Measurements from ENCODE around the gene CDC42EP3.

Gene CDC42EP3

DNA sequence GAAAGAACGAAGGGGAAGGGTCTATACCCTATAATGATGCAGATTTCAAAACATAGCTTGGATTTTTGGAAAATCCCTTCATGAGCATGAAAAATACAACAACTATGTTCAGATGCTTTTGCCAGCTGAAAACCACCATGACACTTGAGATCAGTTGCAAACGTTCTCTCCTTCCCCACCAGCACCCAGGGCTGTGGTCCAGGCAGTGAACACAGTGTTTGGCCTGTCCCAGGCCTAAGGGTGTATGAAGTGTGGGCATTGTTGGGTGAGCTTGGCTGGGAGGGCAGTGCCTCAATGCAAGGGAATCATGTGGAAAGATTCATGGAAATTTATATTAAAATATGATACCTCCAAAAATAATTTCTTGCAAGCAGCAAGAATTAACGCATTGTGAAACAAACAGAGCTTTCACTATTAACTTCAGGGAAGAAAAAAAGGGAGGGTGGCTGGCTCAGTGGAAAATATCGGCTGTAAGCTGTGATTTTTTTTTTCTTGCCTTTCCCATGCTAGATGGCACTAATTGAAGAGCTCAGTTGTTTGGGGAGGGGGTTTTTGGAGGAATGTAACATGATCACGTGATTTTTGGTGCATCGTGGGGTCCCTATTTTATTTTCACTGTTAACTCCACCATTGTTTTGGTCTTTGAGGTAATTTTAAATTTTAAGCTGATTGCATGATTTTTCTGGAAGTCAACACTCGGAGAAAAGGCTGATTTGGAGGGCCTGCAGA is 52.0 kb downstream of the CDC42EP3 start:
- Mint-ChIP-seq H3K4me1 (peaks cover 39% of the 10 kb centered on the region), H3K27ac (no peak overlapping the region), H3K4me3 (no peak overlapping the region), H3K36me3 (peaks cover 3% of the 10 kb centered on the region), H3K27me3 (no peaks in the 10 kb centered on the region), H3K9me3 (peaks cover 3% of the 10 kb centered on the region)
- DNase-seq = no peak
- CTCF ChIA-PET = interaction anchor here (0.9 kb wide), 1 partner anchor 13 kb away, joined by 3 read pairs; no protein-coding TSS in a partner anchor

DNA sequence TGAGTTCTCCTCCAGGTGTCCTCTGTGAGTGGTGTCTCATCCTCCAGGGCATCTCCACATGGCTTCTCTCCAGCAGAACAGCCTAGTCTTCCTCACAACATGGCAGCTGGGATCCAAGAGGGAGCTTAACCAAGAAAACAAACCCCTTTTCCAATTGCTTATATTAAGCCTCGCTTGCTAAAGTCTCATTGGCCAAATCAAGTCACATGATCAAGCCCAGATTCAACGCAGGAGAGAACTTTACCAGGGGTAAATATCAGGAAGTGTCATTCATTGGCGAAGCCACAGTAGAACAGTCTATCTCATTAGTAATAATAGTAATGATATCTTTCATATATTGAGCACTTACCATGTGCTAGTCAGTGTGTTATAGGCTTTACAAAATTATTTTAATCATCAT is 53.1 kb downstream of the CDC42EP3 start:
- no peaks in the 10 kb centered on the region for H3K27me3 Mint-ChIP-seq
- no peak overlapping the region for H3K4me3 Mint-ChIP-seq
- no peak overlapping the region for H3K27ac Mint-ChIP-seq
- peaks cover 33% of the 10 kb centered on the region for H3K4me1 Mint-ChIP-seq
- CTCF ChIA-PET = interaction anchor here (1.0 kb wide), 1 partner anchor 14 kb away, joined by 3 read pairs; no protein-coding TSS in a partner anchor
- peaks cover 3% of the 10 kb centered on the region for H3K9me3 Mint-ChIP-seq
- H3K36me3 Mint-ChIP-seq = peaks cover 3% of the 10 kb centered on the region
- DNase-seq = no peak

DNA sequence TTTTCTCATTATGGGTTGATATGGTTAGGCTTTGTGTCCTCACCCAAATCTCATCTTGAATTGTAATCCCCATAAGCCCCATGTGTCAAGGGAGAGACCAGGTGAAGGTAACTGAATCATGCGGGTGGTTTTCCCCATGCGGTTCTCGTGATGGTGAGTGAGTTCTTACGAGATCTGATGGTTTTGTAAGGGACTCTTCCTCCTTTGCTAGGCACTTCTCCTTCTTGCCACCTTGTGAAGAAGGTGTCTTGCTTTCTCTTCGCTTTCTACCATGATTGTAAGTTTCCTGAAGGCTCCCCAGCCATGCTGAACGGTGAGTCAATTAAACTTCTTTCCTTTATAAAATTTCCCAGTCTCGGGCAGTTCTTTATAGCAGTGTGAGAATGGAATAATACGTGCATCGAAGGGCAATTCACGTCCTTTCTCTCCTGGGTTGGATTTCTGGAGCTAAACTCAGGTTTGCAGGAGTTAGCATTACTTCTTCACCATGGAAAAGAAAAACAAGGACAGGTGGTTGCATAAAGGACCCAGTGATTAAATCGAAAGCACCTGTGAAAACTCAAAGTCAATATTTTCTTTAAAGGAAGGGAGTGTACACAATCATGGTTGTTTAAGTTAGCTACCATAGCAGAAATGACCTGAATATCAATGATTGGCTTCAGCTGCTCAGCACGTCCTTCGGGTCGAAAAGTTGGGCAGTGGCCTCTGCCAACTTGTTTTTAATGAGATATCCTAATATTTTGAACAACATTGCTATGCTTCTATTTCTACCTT is 54.1 kb downstream of the CDC42EP3 start:
- Mint-ChIP-seq H3K4me3 (no peak overlapping the region), H3K4me1 (peaks cover 33% of the 10 kb centered on the region), H3K9me3 (peaks cover 3% of the 10 kb centered on the region), H3K36me3 (peaks cover 3% of the 10 kb centered on the region), H3K27ac (peak overlapping the region; percentile 65), H3K27me3 (no peaks in the 10 kb centered on the region)
- CTCF ChIA-PET = no interaction called here
- DNase-seq = no peak

DNA sequence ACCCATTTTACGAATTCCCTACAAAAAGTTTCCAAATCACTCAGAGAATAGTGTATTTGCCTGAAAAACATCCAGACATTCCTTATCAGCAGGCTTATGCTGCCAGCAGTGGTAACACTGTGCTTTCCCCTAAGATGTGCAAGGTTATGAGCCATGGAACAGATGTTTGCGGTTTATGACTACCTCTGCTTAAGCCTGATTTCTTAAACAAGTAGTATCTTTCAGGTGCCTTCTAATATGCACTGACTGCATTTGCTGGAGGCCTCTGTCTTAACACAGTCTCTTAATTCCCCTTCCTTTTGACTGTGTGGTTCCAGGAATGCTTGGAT is 54.8 kb downstream of the CDC42EP3 start:
- no peak overlapping the region for H3K4me3 Mint-ChIP-seq
- peaks cover 3% of the 10 kb centered on the region for H3K36me3 Mint-ChIP-seq
- peaks cover 3% of the 10 kb centered on the region for H3K9me3 Mint-ChIP-seq
- CTCF ChIA-PET = no interaction called here
- H3K27ac Mint-ChIP-seq = peak overlapping the region; percentile 91
- H3K4me1 Mint-ChIP-seq = peaks cover 33% of the 10 kb centered on the region
- DNase-seq = no peak
- H3K27me3 Mint-ChIP-seq = no peaks in the 10 kb centered on the region

DNA sequence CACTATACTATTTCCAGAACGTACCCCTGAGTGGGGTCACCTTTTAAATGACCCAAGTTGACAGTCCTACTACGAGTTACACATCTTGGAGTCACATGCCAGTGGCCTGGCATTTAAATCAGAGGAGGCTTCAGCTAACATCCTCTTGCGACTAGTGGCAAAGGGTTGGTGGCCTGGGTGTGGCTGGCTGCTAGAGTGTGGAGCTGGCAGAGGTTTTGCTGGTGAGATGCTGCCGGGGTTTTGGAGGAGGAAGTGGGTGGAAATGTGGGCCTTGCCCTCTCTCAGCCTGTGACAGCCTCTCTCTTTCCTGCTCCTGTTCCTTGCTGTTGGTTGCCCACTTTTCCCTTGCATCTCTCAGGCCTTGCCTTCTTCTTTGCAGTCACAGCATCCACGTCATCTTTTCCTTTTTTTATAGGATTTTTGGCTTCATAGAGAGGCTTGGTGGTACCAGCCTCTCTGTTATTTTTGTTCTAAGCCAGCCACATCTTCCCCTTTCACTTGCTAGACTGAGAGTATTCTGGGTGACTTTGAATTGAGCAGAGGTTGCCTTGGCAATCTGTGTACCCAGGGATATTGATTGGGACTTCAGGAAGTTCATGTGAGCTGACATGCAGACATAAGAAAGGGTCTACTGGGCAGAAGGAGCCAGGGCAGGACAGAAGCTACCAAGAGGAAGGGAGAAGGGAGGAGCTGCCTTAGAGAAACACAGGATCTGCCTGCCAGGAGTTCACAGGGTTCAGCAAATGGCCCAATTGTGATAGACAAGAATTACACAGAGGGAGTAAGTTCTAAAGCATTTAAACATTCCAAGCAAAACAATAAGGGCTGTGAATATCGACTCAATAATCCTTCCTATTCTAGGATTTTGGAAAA is 55.4 kb downstream of the CDC42EP3 start:
- peaks cover 33% of the 10 kb centered on the region for H3K4me1 Mint-ChIP-seq
- H3K36me3 Mint-ChIP-seq = peaks cover 3% of the 10 kb centered on the region
- H3K27ac Mint-ChIP-seq = peak overlapping the region; percentile 91
- no peak overlapping the region for H3K4me3 Mint-ChIP-seq
- DNase-seq = peak; percentile 82
- H3K9me3 Mint-ChIP-seq = peaks cover 3% of the 10 kb centered on the region
- CTCF ChIA-PET = interaction anchor here (0.6 kb wide), 1 partner anchor 264 kb away, joined by 4 read pairs; no protein-coding TSS in a partner anchor
- no peaks in the 10 kb centered on the region for H3K27me3 Mint-ChIP-seq

DNA sequence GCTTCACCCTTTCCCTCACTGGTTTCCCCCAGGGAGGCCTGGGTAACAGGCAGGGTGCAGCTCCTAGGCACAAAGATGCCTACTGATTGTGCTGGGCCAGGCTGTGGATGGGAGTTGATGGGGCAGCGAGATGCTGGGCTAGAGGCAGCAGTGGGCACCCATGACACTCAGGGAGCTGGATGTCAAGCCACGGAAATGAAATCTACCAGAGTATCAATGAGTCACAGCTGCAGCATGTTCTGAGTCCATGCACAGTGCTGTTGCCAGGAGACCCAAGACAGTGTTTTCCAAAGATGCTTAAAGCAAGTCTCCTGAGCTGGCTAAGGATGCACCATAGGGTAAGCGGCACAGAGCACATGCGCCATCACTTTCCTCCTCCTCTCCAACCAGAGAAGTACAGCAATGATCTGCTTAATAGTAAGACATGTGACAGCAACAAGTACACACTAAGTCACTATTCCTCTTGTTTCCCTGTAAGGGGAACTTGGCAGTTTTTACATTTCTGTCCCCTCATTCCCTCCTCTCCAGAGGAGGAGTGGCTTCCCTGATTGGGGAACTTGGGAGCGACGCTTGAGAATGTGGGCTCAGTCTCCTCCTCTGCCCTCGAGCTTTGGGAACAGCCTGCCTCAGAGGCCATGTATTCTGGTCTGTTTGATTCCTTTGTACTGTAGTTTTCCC is 57.2 kb downstream of the CDC42EP3 start:
- no peak for DNase-seq
- no peaks in the 10 kb centered on the region for H3K27me3 Mint-ChIP-seq

DNA sequence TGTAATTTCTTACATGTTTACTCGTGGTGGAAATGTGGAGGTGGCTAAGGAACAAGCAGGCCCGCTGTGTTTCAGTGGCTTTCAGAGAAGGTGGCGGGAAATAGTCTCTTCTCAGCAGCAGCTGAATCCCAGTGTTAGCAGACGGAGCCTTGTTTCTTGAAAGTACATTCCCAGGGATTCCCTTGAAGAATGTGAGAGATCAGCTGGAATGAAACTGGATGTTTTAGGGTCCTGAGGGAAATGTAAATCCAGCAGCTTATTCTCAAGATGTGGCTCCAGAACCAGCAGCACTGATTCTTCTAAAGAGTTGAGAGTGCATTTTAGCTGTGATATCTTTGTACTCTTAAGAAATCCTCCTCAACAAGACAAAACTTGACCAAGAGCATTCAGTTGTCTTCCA is 59.1 kb downstream of the CDC42EP3 start:
- DNase-seq = no peak
- Mint-ChIP-seq H3K27me3 (no peaks in the 10 kb centered on the region), H3K9me3 (peaks cover 4% of the 10 kb centered on the region), H3K27ac (no peak overlapping the region), H3K36me3 (peaks cover 4% of the 10 kb centered on the region), H3K4me3 (no peak overlapping the region), H3K4me1 (peaks cover 32% of the 10 kb centered on the region)
- CTCF ChIA-PET = interaction anchor here (0.6 kb wide), 1 partner anchor 32 kb away, joined by 5 read pairs; no protein-coding TSS in a partner anchor

More for the DNA sequence above, 57.2 kb downstream of the CDC42EP3 start:
- CTCF ChIA-PET = interaction anchor here (1.2 to 1.4 kb wide), 2 partner anchors 28 to 34 kb away, joined by 3 to 6 read pairs; no protein-coding TSS in a partner anchor
- Mint-ChIP-seq H3K27ac (no peak overlapping the region), H3K4me3 (no peak overlapping the region), H3K36me3 (peaks cover 3% of the 10 kb centered on the region), H3K9me3 (peaks cover 3% of the 10 kb centered on the region), H3K4me1 (peaks cover 33% of the 10 kb centered on the region)

DNA sequence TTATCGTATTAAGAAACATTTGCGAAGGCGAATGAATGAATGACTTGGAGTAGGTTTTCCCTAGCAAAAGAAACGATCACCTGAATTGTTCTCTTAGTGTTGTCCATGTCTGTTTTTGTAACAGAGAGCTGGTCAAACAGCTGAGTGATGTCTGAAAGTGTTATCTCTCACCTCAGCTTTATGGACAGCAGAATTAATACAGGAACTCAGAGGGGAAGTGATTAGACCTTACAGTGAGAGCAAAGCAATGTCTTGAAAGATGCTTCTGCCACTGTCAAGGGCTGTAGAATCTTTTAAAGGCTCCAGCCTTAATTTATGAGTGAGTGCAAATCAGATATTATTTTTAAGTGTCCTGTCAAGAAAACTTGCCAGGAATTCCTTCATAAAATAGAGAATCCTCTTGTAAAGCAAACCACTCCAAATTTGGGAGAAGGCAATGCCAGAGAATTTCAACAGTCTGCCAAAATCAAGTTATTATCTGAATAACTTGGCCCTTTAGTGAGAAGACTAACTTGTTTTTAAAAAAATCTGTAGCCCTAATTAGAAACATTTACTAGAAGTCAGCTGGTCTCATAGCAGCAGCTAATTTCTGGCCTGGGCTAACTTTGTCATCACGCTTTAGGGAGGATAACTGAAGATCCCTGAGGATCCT is 60.7 kb downstream of the CDC42EP3 start:
- Mint-ChIP-seq H3K4me1 (peaks cover 16% of the 10 kb centered on the region), H3K27ac (no peak overlapping the region), H3K4me3 (no peak overlapping the region), H3K27me3 (peaks cover 3% of the 10 kb centered on the region), H3K36me3 (peaks cover 1% of the 10 kb centered on the region), H3K9me3 (peaks cover 9% of the 10 kb centered on the region)
- no peak for DNase-seq
- CTCF ChIA-PET = interaction anchor here (0.9 kb wide), 1 partner anchor 284 kb away, joined by 3 read pairs; no protein-coding TSS in a partner anchor

DNA sequence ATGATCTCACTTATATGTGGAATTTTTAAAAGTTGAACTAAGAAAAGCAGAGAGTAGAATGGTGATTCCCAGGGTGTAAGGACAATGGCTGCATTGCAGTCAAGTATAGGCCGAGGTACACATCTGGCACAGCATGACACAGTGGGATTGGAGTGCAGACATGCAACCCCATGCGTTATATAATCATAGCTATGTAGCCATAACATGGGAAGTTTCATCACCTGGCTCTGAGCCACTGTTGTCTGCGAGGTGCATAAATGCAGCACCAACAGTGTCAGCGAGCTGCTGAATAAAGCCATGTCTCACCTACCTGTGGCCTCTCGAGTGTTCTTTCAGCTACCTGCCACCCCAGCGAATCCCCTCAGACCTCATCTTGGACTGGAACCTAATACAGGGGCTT is 61.7 kb downstream of the CDC42EP3 start:
- CTCF ChIA-PET = no interaction called here

DNA sequence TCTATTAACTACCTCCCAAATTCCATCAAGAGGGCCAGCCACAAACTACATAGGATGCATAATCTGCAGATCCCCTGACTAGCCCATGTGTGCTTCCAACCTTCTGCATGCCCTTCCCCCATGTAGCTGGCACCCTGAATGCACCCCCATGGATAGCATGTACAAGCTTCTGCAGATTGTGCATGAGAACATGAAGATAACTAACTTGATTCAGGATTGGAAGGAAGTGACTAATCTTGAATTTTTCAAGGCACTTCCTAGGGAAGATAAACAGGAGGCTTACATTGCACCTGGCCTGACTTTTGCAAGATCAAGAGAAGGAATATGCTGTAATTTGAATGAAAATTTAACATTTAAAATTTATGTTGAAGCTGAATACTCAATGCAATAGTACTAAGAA is 66.7 kb downstream of the CDC42EP3 start:
- H3K27ac Mint-ChIP-seq = no peak overlapping the region
- peaks cover 39% of the 10 kb centered on the region for H3K4me1 Mint-ChIP-seq
- H3K27me3 Mint-ChIP-seq = peaks cover 10% of the 10 kb centered on the region
- H3K4me3 Mint-ChIP-seq = no peak overlapping the region
- peaks cover 17% of the 10 kb centered on the region for H3K36me3 Mint-ChIP-seq
- DNase-seq = no peak
- peaks cover 23% of the 10 kb centered on the region for H3K9me3 Mint-ChIP-seq
- CTCF ChIA-PET = interaction anchor here (1.2 kb wide), 1 partner anchor 19 kb away, joined by 3 read pairs; no protein-coding TSS in a partner anchor

More for the DNA sequence above, 61.7 kb downstream of the CDC42EP3 start:
- peaks cover 6% of the 10 kb centered on the region for H3K4me1 Mint-ChIP-seq
- no peak overlapping the region for H3K27ac Mint-ChIP-seq
- H3K27me3 Mint-ChIP-seq = peaks cover 5% of the 10 kb centered on the region
- peaks cover 9% of the 10 kb centered on the region for H3K9me3 Mint-ChIP-seq
- no peak for DNase-seq
- peaks cover 1% of the 10 kb centered on the region for H3K36me3 Mint-ChIP-seq
- no peak overlapping the region for H3K4me3 Mint-ChIP-seq

DNA sequence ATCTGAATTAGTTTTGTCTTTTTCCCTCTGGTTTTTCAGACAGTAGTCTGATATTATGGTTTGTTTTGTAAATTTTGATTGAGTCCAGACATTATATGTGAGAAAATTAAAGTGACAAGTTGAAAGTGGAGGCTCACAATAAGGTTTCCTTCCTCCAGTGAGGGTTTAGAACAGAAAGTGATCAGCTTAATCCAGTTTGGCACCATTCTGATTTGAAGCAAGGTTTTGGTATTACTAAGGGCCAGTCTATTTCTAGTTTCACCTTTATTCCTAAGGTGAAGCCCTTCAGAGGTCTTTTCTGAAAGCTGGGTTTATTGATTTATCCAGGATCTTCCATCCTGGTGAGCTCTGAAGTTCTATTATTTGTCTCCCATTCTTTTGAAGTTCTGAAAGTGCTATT is 68.7 kb downstream of the CDC42EP3 start:
- H3K27me3 Mint-ChIP-seq = peaks cover 10% of the 10 kb centered on the region
- CTCF ChIA-PET = no interaction called here
- peaks cover 48% of the 10 kb centered on the region for H3K4me1 Mint-ChIP-seq
- no peak overlapping the region for H3K4me3 Mint-ChIP-seq
- H3K36me3 Mint-ChIP-seq = peaks cover 36% of the 10 kb centered on the region
- no peak overlapping the region for H3K27ac Mint-ChIP-seq
- peaks cover 37% of the 10 kb centered on the region for H3K9me3 Mint-ChIP-seq
- DNase-seq = no peak

DNA sequence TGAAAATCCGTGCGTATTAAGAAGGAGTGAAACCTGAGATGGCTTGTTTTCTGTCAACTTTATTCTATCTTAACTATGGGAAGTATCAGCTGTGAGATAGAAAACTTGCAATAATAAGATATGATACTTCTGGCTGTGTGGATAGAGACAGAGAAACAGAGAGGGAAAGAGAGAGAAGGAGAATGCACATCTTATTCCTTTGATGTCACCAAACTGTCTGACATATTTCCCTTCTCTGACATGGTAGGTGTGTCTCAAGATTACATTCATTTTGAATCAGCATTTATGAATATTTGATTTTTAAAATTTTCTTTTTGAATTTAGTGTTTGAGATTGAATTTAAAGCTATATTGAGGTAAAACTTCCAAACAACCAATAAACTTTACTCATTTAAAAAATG is 69.4 kb downstream of the CDC42EP3 start:
- CTCF ChIA-PET = no interaction called here
- H3K9me3 Mint-ChIP-seq = peaks cover 41% of the 10 kb centered on the region
- peaks cover 41% of the 10 kb centered on the region for H3K36me3 Mint-ChIP-seq
- H3K4me1 Mint-ChIP-seq = peaks cover 48% of the 10 kb centered on the region
- H3K27me3 Mint-ChIP-seq = peaks cover 10% of the 10 kb centered on the region
- H3K27ac Mint-ChIP-seq = no peak overlapping the region
- no peak for DNase-seq
- no peak overlapping the region for H3K4me3 Mint-ChIP-seq

DNA sequence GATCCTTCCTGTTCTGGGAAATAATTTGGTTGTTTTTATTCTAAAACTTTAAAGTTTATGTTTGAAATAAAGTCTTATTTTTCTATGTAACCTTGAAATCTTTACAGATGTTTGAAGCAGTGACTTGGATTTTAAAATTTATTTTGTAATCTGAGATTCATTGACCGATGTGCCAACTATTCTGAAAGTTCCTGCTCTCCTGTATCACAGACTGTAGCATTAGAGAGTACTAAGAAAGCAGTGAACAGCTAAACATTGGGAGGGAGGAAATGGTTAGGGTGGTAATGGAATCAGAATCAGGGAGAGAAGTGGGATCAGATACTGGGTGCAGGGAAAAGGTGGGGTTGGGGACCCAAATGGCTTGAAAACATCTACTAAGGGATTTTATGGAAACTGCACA is 69.9 kb downstream of the CDC42EP3 start:
- peaks cover 48% of the 10 kb centered on the region for H3K4me1 Mint-ChIP-seq
- DNase-seq = no peak
- no peak overlapping the region for H3K4me3 Mint-ChIP-seq
- no peak overlapping the region for H3K27ac Mint-ChIP-seq
- peaks cover 43% of the 10 kb centered on the region for H3K36me3 Mint-ChIP-seq
- H3K27me3 Mint-ChIP-seq = peaks cover 10% of the 10 kb centered on the region
- CTCF ChIA-PET = no interaction called here
- H3K9me3 Mint-ChIP-seq = peaks cover 42% of the 10 kb centered on the region

Measured in activated naive CD4-positive, alpha-beta T cell treated with anti-CD3 and anti-CD28 coated beads, Interleukin-2, amount 10 ng/mL, durations not matched to agents 7 days and 5 days (primary cell).